ENCODE measurements around the gene PTPRQ. TPM values are rescaled to one million over a fixed set of nuclear protein-coding genes. Genes with fewer than 3 reads are reported as not detected.

Gene PTPRQ
- total RNA-seq, 1 donor from 2014 or later: 0.25 TPM

- H3K27ac ChIP-seq: no peak overlapping the region
- H3K36me3 ChIP-seq: no peaks in the 10 kb centered on the region
- TF ChIP-seq POLR2AphosphoS5 (IDR thresholded peaks at IDR 0.05; ENCODE audit: insufficient read depth in 1 of 2, low read depth in 1 of 2): no peak
- TF ChIP-seq, protein P1, sequence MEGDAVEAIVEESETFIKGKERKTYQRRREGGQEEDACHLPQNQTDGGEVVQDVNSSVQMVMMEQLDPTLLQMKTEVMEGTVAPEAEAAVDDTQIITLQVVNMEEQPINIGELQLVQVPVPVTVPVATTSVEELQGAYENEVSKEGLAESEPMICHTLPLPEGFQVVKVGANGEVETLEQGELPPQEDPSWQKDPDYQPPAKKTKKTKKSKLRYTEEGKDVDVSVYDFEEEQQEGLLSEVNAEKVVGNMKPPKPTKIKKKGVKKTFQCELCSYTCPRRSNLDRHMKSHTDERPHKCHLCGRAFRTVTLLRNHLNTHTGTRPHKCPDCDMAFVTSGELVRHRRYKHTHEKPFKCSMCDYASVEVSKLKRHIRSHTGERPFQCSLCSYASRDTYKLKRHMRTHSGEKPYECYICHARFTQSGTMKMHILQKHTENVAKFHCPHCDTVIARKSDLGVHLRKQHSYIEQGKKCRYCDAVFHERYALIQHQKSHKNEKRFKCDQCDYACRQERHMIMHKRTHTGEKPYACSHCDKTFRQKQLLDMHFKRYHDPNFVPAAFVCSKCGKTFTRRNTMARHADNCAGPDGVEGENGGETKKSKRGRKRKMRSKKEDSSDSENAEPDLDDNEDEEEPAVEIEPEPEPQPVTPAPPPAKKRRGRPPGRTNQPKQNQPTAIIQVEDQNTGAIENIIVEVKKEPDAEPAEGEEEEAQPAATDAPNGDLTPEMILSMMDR (IDR thresholded peaks at IDR 0.05): no peak
- no peak for TF ChIP-seq POLR2A (IDR thresholded peaks at IDR 0.05)
- H3K4me3 ChIP-seq: no peak overlapping the region
- no peaks in the 10 kb centered on the region for H3K4me1 ChIP-seq
- no peaks in the 10 kb centered on the region for H3K9me3 ChIP-seq
- intact Hi-C loops (cut with DNase I): no loop called here
- H3K27me3 ChIP-seq: no peaks in the 10 kb centered on the region
- DNase-seq (ENCODE audit: extremely low spot score in 2 of 2): no peak
Observed at GRCh38 chr12:80565271-80565670, 121.2 kb downstream of the PTPRQ start.

- no peaks in the 10 kb centered on the region for H3K36me3 ChIP-seq
- no peaks in the 10 kb centered on the region for H3K27me3 ChIP-seq
- TF ChIP-seq POLR2A (IDR thresholded peaks at IDR 0.05) (no peak), POLR2AphosphoS5 (IDR thresholded peaks at IDR 0.05; ENCODE audit: insufficient read depth in 1 of 2, low read depth in 1 of 2) (no peak)
- TF ChIP-seq, protein P1 (IDR thresholded peaks at IDR 0.05): no peak
- no peaks in the 10 kb centered on the region for H3K9me3 ChIP-seq
- no peaks in the 10 kb centered on the region for H3K4me1 ChIP-seq
- no peak for DNase-seq (ENCODE audit: extremely low spot score in 2 of 2)
- H3K27ac ChIP-seq: no peak overlapping the region
- no peak overlapping the region for H3K4me3 ChIP-seq
- intact Hi-C loops (cut with DNase I): no loop called here
Observed at GRCh38 chr12:80567401-80567800, 123.4 kb downstream of the PTPRQ start.

- Histone ChIP-seq H3K4me3 (no peak overlapping the region), H3K27ac (no peak overlapping the region), H3K27me3 (no peaks in the 10 kb centered on the region), H3K9me3 (no peaks in the 10 kb centered on the region), H3K36me3 (no peaks in the 10 kb centered on the region), H3K4me1 (no peaks in the 10 kb centered on the region)
- no peak for DNase-seq (ENCODE audit: extremely low spot score in 2 of 2)
- intact Hi-C loops (cut with DNase I): no loop called here
- TF ChIP-seq, protein P1 (IDR thresholded peaks at IDR 0.05): no peak
- no peak for TF ChIP-seq POLR2AphosphoS5 (IDR thresholded peaks at IDR 0.05; ENCODE audit: insufficient read depth in 1 of 2, low read depth in 1 of 2)
- no peak for TF ChIP-seq POLR2A (IDR thresholded peaks at IDR 0.05)
Observed at GRCh38 chr12:80576641-80577418, 132.8 kb downstream of the PTPRQ start.

GRCh38 chr12:80580254-80580653, 136.2 kb downstream of the PTPRQ start:
- intact Hi-C loops (cut with DNase I): no loop called here
- Histone ChIP-seq H3K4me3 (no peak overlapping the region), H3K27ac (no peak overlapping the region), H3K9me3 (no peaks in the 10 kb centered on the region), H3K27me3 (no peaks in the 10 kb centered on the region), H3K4me1 (no peaks in the 10 kb centered on the region), H3K36me3 (no peaks in the 10 kb centered on the region)
- no peak for DNase-seq (ENCODE audit: extremely low spot score in 2 of 2)
- no peak for TF ChIP-seq POLR2A (IDR thresholded peaks at IDR 0.05)
- no peak for TF ChIP-seq POLR2AphosphoS5 (IDR thresholded peaks at IDR 0.05; ENCODE audit: insufficient read depth in 1 of 2, low read depth in 1 of 2)
- TF ChIP-seq, protein P1 (IDR thresholded peaks at IDR 0.05): no peak

- intact Hi-C loops (cut with DNase I): no loop called here
- no peak for DNase-seq (ENCODE audit: extremely low spot score in 2 of 2)
- no peaks in the 10 kb centered on the region for H3K27me3 ChIP-seq
- H3K27ac ChIP-seq: no peak overlapping the region
- no peaks in the 10 kb centered on the region for H3K36me3 ChIP-seq
- TF ChIP-seq, protein P1 (IDR thresholded peaks at IDR 0.05): no peak
- TF ChIP-seq POLR2A (IDR thresholded peaks at IDR 0.05) (no peak), POLR2AphosphoS5 (IDR thresholded peaks at IDR 0.05; ENCODE audit: insufficient read depth in 1 of 2, low read depth in 1 of 2) (no peak)
- no peaks in the 10 kb centered on the region for H3K9me3 ChIP-seq
- no peak overlapping the region for H3K4me3 ChIP-seq
- H3K4me1 ChIP-seq: no peaks in the 10 kb centered on the region
Observed at GRCh38 chr12:80581783-80582182, 137.7 kb downstream of the PTPRQ start.

Data from vagina (tissue), 2 donors.